Transverse colon (tissue), 4 donors: ENCODE data around the gene SLC35G4.

Source experiments
- CTCF ChIP-seq, 5 experiments: fragments of 200-600 bp in 3 of 5; fragments of 450-650 bp in 2 of 5; sonication (generic) in 3 of 5; IDR thresholded peaks; 1 replicate in 2 of 5; 2 replicates in 3 of 5; pipeline ENCODE4 v1.5.1; 2016 to 2017; ENCODE audit warnings: antibody characterized with exemption in 5 of 5, inconsistent platforms in 3 of 5, mild to moderate bottlenecking in 2 of 5, moderate library complexity in 1 of 5
- EP300 ChIP-seq: sonication (generic); formaldehyde crosslinking; IDR thresholded peaks from one replicate; pipeline ENCODE4 v1.6.1; 2017; ENCODE audit warnings: antibody characterized with exemption, low read depth
- POLR2A ChIP-seq: fragments of 450-650 bp; IDR thresholded peaks from one replicate; pipeline ENCODE4 v1.6.1; 2016; ENCODE audit warnings: antibody characterized with exemption, mild to moderate bottlenecking, moderate library complexity
- POLR2AphosphoS5 ChIP-seq, 3 donors: sonication (generic); formaldehyde crosslinking; IDR thresholded peaks; one replicate each; pipeline ENCODE4 v1.6.1; 2016; ENCODE audit warnings: antibody characterized with exemption in 3 of 3

- no peak for TF ChIP-seq POLR2AphosphoS5 (IDR thresholded peaks at IDR 0.05)
- TF ChIP-seq CTCF (IDR thresholded peaks at IDR 0.05), result no peak
- no peak for TF ChIP-seq POLR2A
- TF ChIP-seq EP300, result no peak
Observed at GRCh38 chr18:11587846-11588245, 21.6 kb upstream of the SLC35G4 start.
